Upper lobe of left lung (tissue), 6 donors: Measurements from ENCODE around the gene FANCM. TPM values are rescaled to one million over a fixed set of nuclear protein-coding genes. Genes with fewer than 3 reads are reported as not detected.
"Not testable (repeated sequence)": the region's sequence is repeated elsewhere in the genome, so short reads cannot be mapped to it uniquely, and the experiment has no call there.

Experiments used
- ATAC-seq, 2 donors: fragments of 200-7000 bp; cut with Tn5 transposase; one replicate each; pipeline ENCODE4 v1.9.1; 2022; ENCODE audit warnings: mild to moderate bottlenecking in 2 of 2, moderate library complexity in 2 of 2; ENCODE audit not compliant: low FRiP score in 2 of 2
- DNase-seq, 2 donors: peaks; one replicate each; pipeline ENCODE4 v3.0.0-alpha.2; 2019 to 2020
- H3K27ac ChIP-seq, 4 donors: fragments of 200-600 bp; sonication (generic); one replicate each; pipeline ENCODE4 v1.5.1; 2016 to 2019
- H3K27me3 ChIP-seq, 4 donors: fragments of 200-600 bp; sonication (generic); one replicate each; pipeline ENCODE4 v1.5.1; 2017 to 2019
- H3K36me3 ChIP-seq, 4 donors: fragments of 200-600 bp; sonication (generic); one replicate each; pipeline ENCODE4 v1.5.1; 2016 to 2019
- H3K4me1 ChIP-seq, 4 donors: fragments of 200-600 bp; sonication (generic); one replicate each; pipeline ENCODE4 v1.5.1; 2018 to 2019
- H3K4me3 ChIP-seq, 4 donors: fragments of 200-600 bp; sonication (generic); one replicate each; pipeline ENCODE4 v1.5.1; 2017 to 2019; ENCODE audit warnings: mild to moderate bottlenecking in 2 of 4, moderate library complexity in 1 of 4
- H3K9me3 ChIP-seq, 4 donors: fragments of 200-600 bp; sonication (generic); one replicate each; pipeline ENCODE4 v1.5.1; 2018 to 2019
- EP300 ChIP-seq, 4 donors: sonication (generic); formaldehyde crosslinking; IDR thresholded peaks; one replicate each; pipeline ENCODE4 v1.5.1; 2017; ENCODE audit warnings: antibody characterized with exemption in 4 of 4, control low read depth in 2 of 4
- POLR2A ChIP-seq, 4 donors: fragments of 450-650 bp; IDR thresholded peaks; one replicate each; pipeline ENCODE4 v1.5.1; 2016 to 2017; ENCODE audit warnings: antibody characterized with exemption in 4 of 4, mild to moderate bottlenecking in 2 of 4
- POLR2AphosphoS5 ChIP-seq, 2 donors: sonication (generic); formaldehyde crosslinking; IDR thresholded peaks; one replicate each; pipeline ENCODE4 v1.5.1; 2017; ENCODE audit warnings: antibody characterized with exemption in 2 of 2
- WGBS, 2 donors: methylation state at CpG; one replicate each; pipeline ENCODE4 v1.1.5; 2017 to 2018; 5-methylcytosine and 5-hydroxymethylcytosine counted together
- total RNA-seq, 6 donors: library from RNA; depleted of rRNA in 4 of 6; stranded (reverse); fragments of >200 nt in 4 of 6; gene quantifications; one replicate each; pipeline versions ENCODE4 v1.1.0 to v1.2.1, GENCODE V29; 2016 to 2021
- TF ChIP-seq, protein P1 (sequence below), 6 experiments: fragments of 450-650 bp in 4 of 6; fragments of 200-600 bp in 2 of 6; sonication (generic) in 2 of 6; IDR thresholded peaks; one replicate each; pipeline ENCODE4 v1.5.1; 2016 to 2019; ENCODE audit warnings: antibody characterized with exemption in 6 of 6
- donor health status: DM: no; HTN: no; CAD: no; lungs with moderate emphysema.
- donor health status: DM: no; HTN: yes; CAD: no; lungs with severe emphysema.

FANCM gene
- total RNA-seq, 6 donors from 2014 or later = 3.3 to 34.6 (median 4.6) TPM

DNA sequence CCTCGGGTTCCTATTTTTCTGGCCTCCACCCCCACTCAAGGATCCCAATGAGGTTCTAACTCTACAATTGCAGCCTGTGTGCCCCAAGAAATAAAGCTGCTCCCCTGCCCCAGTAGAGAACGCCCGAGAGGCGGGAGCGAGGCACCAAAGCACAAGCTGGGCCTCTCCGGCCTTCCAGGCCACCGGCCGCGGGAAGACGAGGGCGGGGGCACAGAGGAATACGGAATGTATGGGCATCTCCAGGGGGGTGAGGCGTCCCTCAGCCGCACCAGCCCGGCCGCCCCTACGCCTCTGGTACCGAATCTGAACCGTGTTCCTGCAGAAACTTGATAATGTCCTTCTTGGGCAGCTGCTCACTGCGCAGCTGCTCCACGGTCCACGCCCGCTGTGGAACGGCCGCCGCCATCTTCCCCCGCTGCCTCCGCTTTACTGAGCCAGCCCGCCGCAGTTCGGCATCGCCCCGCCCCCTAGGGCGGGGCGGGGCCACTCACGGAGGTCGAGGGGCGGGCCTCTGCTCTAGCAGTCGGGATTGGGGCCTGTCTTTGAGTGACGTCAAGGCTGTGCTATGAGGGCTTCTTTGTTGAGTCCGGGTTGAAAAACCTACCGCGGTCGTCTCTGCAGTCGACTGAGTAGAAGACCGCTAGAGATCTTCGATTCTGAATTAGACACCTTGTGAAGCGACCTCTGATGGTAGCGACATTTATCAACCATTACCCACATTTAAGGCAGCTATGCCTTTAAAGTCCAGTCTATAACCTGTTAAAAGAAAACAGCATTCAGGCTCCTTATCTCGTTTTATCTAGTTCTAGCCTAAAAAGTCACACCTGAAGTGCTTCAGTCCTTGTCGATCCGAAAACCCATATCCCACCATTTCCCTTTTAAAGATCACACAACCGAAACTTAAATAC, 1.4 kb upstream of the FANCM start, which contains the start of gene FKBP3:
Gene FKBP3 (minus strand): TSS at position 431 of the 908 bp plus-strand sequence. CDS start 25 bp downstream, at position 406.
- Histone ChIP-seq H3K36me3 (no peaks in the 10 kb centered on the region), H3K4me3 (peak within 1 kb of the TSS; percentile 61 to 71 (median 68)), H3K4me1 (peaks cover 19 to 32% (median 25%) of the 10 kb centered on the region in 4 donors), H3K27ac (peak within 1 kb of the TSS; percentile 83 to 93 (median 88)), H3K9me3 (no peaks in the 10 kb centered on the region), H3K27me3 (no peaks in the 10 kb centered on the region)
- peak in 1 of 4 donors; percentile 39 for TF ChIP-seq EP300 (IDR thresholded peaks at IDR 0.05)
- peak; percentile 87 to 90 for TF ChIP-seq POLR2AphosphoS5 (IDR thresholded peaks at IDR 0.05)
- peak in 3 of 4 donors; percentile 65 to 88 (median 68) for TF ChIP-seq POLR2A (IDR thresholded peaks at IDR 0.05)
- TF ChIP-seq, protein P1, sequence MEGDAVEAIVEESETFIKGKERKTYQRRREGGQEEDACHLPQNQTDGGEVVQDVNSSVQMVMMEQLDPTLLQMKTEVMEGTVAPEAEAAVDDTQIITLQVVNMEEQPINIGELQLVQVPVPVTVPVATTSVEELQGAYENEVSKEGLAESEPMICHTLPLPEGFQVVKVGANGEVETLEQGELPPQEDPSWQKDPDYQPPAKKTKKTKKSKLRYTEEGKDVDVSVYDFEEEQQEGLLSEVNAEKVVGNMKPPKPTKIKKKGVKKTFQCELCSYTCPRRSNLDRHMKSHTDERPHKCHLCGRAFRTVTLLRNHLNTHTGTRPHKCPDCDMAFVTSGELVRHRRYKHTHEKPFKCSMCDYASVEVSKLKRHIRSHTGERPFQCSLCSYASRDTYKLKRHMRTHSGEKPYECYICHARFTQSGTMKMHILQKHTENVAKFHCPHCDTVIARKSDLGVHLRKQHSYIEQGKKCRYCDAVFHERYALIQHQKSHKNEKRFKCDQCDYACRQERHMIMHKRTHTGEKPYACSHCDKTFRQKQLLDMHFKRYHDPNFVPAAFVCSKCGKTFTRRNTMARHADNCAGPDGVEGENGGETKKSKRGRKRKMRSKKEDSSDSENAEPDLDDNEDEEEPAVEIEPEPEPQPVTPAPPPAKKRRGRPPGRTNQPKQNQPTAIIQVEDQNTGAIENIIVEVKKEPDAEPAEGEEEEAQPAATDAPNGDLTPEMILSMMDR (IDR thresholded peaks at IDR 0.05) = no peak
- DNase-seq (peak; percentile 99), ATAC-seq (peak; percentile 99 to 100)
- WGBS, 2 donors = 0% methylated on average over 14 to 52 of the region's 53 CpGs

DNA sequence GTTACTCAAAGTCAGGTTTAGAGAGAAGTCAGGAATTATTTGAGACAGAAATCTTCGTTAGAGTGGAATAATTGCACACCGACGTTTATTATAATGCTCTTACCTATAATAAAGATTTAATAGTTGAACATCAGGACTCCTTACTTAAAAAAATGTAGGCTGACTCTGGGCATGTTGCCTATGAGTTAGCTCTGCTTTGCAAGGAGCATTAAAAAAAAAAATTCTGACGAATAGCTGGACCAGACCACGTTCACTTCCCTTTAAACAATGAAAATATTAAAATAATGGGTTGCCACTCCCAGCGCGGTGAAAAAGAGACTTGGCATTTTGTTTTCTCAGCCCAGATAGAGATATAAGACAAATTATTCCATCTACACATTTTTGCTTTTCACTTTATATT, 574 bp upstream of the FANCM start:
- no peaks in the 10 kb centered on the region for H3K9me3 ChIP-seq
- H3K27ac ChIP-seq = peak overlapping the region; percentile 83 to 93 (median 88)
- no peaks in the 10 kb centered on the region for H3K27me3 ChIP-seq
- DNase-seq = no peak
- no peak for ATAC-seq
- 1 to 2% methylated on average over 7 of the region's 7 CpGs for WGBS, 2 donors
- H3K36me3 ChIP-seq = no peaks in the 10 kb centered on the region
- TF ChIP-seq, protein P1 (IDR thresholded peaks at IDR 0.05) = no peak
- TF ChIP-seq POLR2A (IDR thresholded peaks at IDR 0.05) (no peak), POLR2AphosphoS5 (IDR thresholded peaks at IDR 0.05) (no peak), EP300 (IDR thresholded peaks at IDR 0.05) (no peak)
- peaks cover 19 to 32% (median 25%) of the 10 kb centered on the region in 4 donors for H3K4me1 ChIP-seq
- H3K4me3 ChIP-seq = peak overlapping the region; percentile 42 to 71 (median 68)

DNA sequence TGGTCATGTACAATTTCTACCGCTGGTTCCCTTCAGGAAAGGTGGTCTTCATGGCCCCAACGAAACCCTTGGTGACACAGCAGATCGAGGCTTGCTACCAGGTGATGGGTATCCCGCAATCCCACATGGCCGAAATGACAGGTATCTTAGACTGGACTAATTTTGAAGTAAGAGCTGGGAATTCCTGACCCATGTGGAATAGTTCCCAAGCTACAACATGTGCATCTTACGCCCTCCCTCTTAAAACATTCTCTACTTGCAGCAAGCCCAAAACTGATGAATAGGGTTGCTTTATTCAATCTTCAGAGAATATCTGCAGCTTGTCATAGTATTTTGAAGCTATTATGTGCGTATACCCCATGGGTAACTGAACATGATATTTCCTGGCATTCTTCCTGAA, 669 bp downstream of the FANCM start:
- H3K4me3 ChIP-seq = peak overlapping the region; percentile 67 to 82 (median 70)
- no peaks in the 10 kb centered on the region for H3K9me3 ChIP-seq
- peaks cover 19 to 32% (median 25%) of the 10 kb centered on the region in 4 donors for H3K4me1 ChIP-seq
- H3K27me3 ChIP-seq = no peaks in the 10 kb centered on the region
- no peak for DNase-seq
- 1 to 3% methylated on average over 7 of the region's 7 CpGs for WGBS, 2 donors
- H3K27ac ChIP-seq = peak overlapping the region in 3 of 4 donors; percentile 46 to 92 (median 57)
- H3K36me3 ChIP-seq = no peaks in the 10 kb centered on the region
- no peak for TF ChIP-seq POLR2A (IDR thresholded peaks at IDR 0.05)
- no peak for TF ChIP-seq EP300 (IDR thresholded peaks at IDR 0.05)
- TF ChIP-seq, protein P1 (IDR thresholded peaks at IDR 0.05) = no peak
- TF ChIP-seq POLR2AphosphoS5 (IDR thresholded peaks at IDR 0.05) = no peak
- no peak for ATAC-seq

DNA sequence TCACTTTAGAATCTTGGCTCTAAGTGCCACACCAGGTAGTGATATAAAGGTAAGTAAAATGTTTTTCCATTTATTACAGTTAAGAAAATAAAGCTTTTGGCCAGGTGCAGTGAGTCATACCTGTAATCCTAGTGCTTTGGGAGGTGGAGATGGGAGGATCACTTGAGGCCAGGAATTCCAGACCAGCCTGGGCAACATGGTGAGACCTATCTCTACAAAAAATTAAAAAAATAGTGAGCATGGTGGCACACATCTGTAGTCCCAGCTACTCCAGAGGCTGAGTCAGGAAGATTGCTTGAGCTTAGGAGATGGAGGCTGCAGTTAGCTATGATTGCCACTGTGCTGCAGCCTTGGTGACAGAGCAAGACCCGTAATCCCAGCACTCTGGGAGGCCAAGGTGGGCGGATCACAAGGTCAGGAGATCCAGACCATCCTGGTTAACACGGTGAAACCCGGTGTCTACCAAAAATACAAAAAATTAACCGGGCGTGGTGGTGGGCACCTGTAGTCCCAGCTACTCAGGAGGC, 5.0 kb downstream of the FANCM start:
- H3K9me3 ChIP-seq = no peaks in the 10 kb centered on the region
- TF ChIP-seq EP300 (IDR thresholded peaks at IDR 0.05) = no peak
- TF ChIP-seq, protein P1 (IDR thresholded peaks at IDR 0.05) = no peak
- H3K4me3 ChIP-seq = no peak overlapping the region
- no peak overlapping the region for H3K27ac ChIP-seq
- H3K36me3 ChIP-seq = no peaks in the 10 kb centered on the region
- H3K27me3 ChIP-seq = no peaks in the 10 kb centered on the region
- peaks cover 13 to 20% (median 17%) of the 10 kb centered on the region in 4 donors for H3K4me1 ChIP-seq
- ATAC-seq = no peak
- WGBS, 2 donors = 94 to 98% methylated on average over 4 to 6 of the region's 6 CpGs
- DNase-seq = no peak

DNA sequence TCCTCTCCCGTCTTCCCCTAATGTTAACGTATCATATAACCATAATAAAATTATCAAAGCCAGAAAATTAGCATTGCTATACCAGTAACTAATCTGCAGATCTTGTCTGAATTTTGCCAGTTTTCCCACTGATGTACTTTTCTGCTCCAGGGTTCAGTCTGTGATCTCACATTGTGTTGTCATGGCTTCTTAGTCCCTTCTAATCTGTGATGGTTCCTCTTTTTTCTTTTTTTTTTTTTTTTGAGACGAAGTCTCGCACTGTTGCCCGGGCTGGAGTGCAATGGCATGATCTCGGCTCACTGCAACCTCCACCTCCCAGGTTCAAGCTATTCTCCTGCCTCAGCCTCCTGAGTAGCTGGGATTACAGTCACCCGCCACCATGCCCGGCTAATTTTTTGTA, 6.4 kb downstream of the FANCM start:
- not testable (repeated sequence) for ATAC-seq, H3K36me3 ChIP-seq, H3K27me3 ChIP-seq, H3K4me3 ChIP-seq, H3K27ac ChIP-seq, H3K9me3 ChIP-seq, DNase-seq
- peaks cover 4 to 11% (median 7%) of the 10 kb centered on the region in 4 donors for H3K4me1 ChIP-seq
- 81 to 87% methylated on average over 8 of the region's 8 CpGs for WGBS, 2 donors
